Hematopoietic multipotent progenitor cell treated with erythropoietin and hydrocortisone succinate and interleukin-3 and kit ligand, for 17 days (in vitro differentiated cells): ENCODE measurements around the gene FGFBP1.

Source experiments
- DNase-seq: peaks from one replicate; pipeline ENCODE4 v3.0.0-alpha.2; 2015; ENCODE audit warnings: low spot score

FGFBP1 gene

GRCh38 chr4:15938640-15939039, at the start of gene FGFBP1:
FGFBP1 (minus strand) TSS chr4:15938740; CDS start chr4:15936632, 2,108 bp downstream.
- DNase-seq = no peak

GRCh38 chr4:15988222-15988621, 49.7 kb upstream of the FGFBP1 start:
- DNase-seq = no peak

GRCh38 chr4:15986907-15987306, 48.4 kb upstream of the FGFBP1 start:
- no peak for DNase-seq

- no peak for DNase-seq
Observed at GRCh38 chr4:15983610-15984009, 45.1 kb upstream of the FGFBP1 start.

GRCh38 chr4:15982842-15983524, 44.4 kb upstream of the FGFBP1 start:
- DNase-seq = no peak

GRCh38 chr4:15976456-15977447, 38.2 kb upstream of the FGFBP1 start:
- DNase-seq = no peak

- DNase-seq = no peak
Observed at GRCh38 chr4:15971068-15971801, 32.7 kb upstream of the FGFBP1 start.

GRCh38 chr4:15968551-15969300, 30.2 kb upstream of the FGFBP1 start:
- DNase-seq = no peak

GRCh38 chr4:15965325-15965724, 26.8 kb upstream of the FGFBP1 start:
- DNase-seq = no peak

- DNase-seq = no peak
Observed at GRCh38 chr4:15964159-15964558, 25.6 kb upstream of the FGFBP1 start.

GRCh38 chr4:15963576-15963975, 25.0 kb upstream of the FGFBP1 start:
- DNase-seq = no peak

GRCh38 chr4:15963001-15963451, 24.5 kb upstream of the FGFBP1 start, which contains the start of gene FGFBP2:
FGFBP2 (minus strand) TSS chr4:15963175; CDS start chr4:15963129, 46 bp downstream.
- no peak for DNase-seq

- DNase-seq = no peak
Observed at GRCh38 chr4:15961781-15962510, 23.4 kb upstream of the FGFBP1 start.

- no peak for DNase-seq
Observed at GRCh38 chr4:15958562-15958961, 20.0 kb upstream of the FGFBP1 start.

GRCh38 chr4:15956179-15956850, 17.8 kb upstream of the FGFBP1 start:
- peak; percentile 12 for DNase-seq

GRCh38 chr4:15955670-15956069, 17.1 kb upstream of the FGFBP1 start:
- DNase-seq = no peak

GRCh38 chr4:15953625-15954024, 15.1 kb upstream of the FGFBP1 start:
- DNase-seq = no peak

- no peak for DNase-seq
Observed at GRCh38 chr4:15951781-15952180, 13.2 kb upstream of the FGFBP1 start.

- no peak for DNase-seq
Observed at GRCh38 chr4:15948826-15949225, 10.3 kb upstream of the FGFBP1 start.

- no peak for DNase-seq
Observed at GRCh38 chr4:15947684-15948083, 9.1 kb upstream of the FGFBP1 start.
